ENCODE measurements around the gene LIMCH1. TPM values are rescaled to one million over a fixed set of nuclear protein-coding genes. Genes with fewer than 3 reads are reported as not detected.
A peak's percentile ranks its signal among the peaks of the same experiment; 100 is the strongest.

LIMCH1 gene
- total RNA-seq, 1 experiment from 2014 or later = 3.3 TPM

DNA sequence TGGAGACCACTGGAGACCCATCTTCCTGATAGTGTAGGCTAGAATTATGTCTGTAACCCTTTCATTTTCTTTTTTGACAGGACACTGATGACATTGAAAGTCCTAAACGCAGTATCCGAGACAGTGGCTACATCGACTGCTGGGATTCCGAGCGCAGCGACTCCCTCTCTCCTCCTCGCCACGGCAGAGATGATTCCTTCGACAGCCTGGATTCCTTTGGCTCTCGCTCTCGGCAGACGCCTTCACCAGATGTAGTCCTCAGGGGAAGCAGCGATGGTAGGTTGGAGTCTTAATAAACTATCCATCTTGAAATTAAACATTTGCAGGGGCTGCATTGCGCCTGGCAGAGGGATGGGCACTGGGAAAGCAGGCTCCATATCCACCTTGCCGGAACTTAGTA, 75.4 kb downstream of the LIMCH1 start:
- H3K9me3 ChIP-seq (ENCODE audit: control insufficient read depth, low read depth, low read length) = no peaks in the 10 kb centered on the region
- no peak overlapping the region for H3K56ac ChIP-seq (ENCODE audit: insufficient read length, low read depth, low read length)
- H3T11ph ChIP-seq (ENCODE audit: low read length) = no peak overlapping the region
- no peak overlapping the region for H4K5ac ChIP-seq (ENCODE audit: insufficient read length, low read depth, low read length)
- no peak overlapping the region for H2AFZ ChIP-seq (ENCODE audit: low read length)
- H3K23ac ChIP-seq (ENCODE audit: insufficient read length, low read depth, low read length) = no peak overlapping the region
- no peak overlapping the region for H3K27ac ChIP-seq (ENCODE audit: insufficient read length, low read depth, low read length)
- no peak overlapping the region for H3K9ac ChIP-seq (ENCODE audit: extremely low read depth, insufficient read length, low read length)
- WGBS (ENCODE audit: extremely low coverage, insufficient read length, low lambda C conversion rate) = no CpG with 5 or more reads among the region's 15 CpGs
- Mint-ChIP-seq H3K4me3 (peak overlapping the region; percentile 45 to 68; a peak in 4 of 5 replicates), H3K9me3 (no peaks in the 10 kb centered on the region), H3K27ac (no peak overlapping the region), H3K4me1 (peaks cover 37 to 39% of the 10 kb centered on the region in 2 experiments), H3K36me3 (ENCODE audit: insufficient read depth in 1 of 3, low read depth in 3 of 3) (no peaks in the 10 kb centered on the region), H3K27me3 (ENCODE audit: low read depth) (peaks cover 30% of the 10 kb centered on the region)
- H2BK15ac ChIP-seq (ENCODE audit: low read depth, low read length) = no peak overlapping the region
- no peaks in the 10 kb centered on the region for H3K79me2 ChIP-seq (ENCODE audit: insufficient read depth, low read length)
- H4K8ac ChIP-seq (replicated peaks; ENCODE audit: insufficient read length, low read depth, low read length) = no peak overlapping the region
- H3K4ac ChIP-seq (ENCODE audit: low read depth, low read length) = no peak overlapping the region
- 0 out of 2 replicates have a peak overlapping the region, but pooled peaks have one; percentile 2 for H3K14ac ChIP-seq (ENCODE audit: insufficient read depth, low read length)
- H3K18ac ChIP-seq (ENCODE audit: insufficient read length, low read depth, low read length) = no peak overlapping the region
- no peaks in the 10 kb centered on the region for H3K23me2 ChIP-seq (ENCODE audit: insufficient read length, low read depth, low read length, poor library complexity, severe bottlenecking)
- H3K27me3 ChIP-seq (ENCODE audit: insufficient read depth, low read length) = peaks cover 7% of the 10 kb centered on the region; the same call in 1 of the 2 replicates
- H4K91ac ChIP-seq (ENCODE audit: insufficient read length, low read depth, low read length) = no peak overlapping the region
- no peak overlapping the region for H2BK20ac ChIP-seq (ENCODE audit: low read depth, low read length, poor library complexity, severe bottlenecking)
- no peak for TF ChIP-seq CTCF (conservative IDR thresholded peaks at IDR 0.05)
- H3K4me1 ChIP-seq (ENCODE audit: insufficient read depth, low read length) = no peaks in the 10 kb centered on the region
- no peaks in the 10 kb centered on the region for H3K79me1 ChIP-seq (ENCODE audit: insufficient read depth, low read depth, low read length, poor library complexity, severe bottlenecking)
- no peak overlapping the region for H2BK12ac ChIP-seq (ENCODE audit: insufficient read length, low read depth, low read length)
- H2BK5ac ChIP-seq (ENCODE audit: insufficient read length, low read length) = no peak overlapping the region
- H2AK5ac ChIP-seq (ENCODE audit: insufficient read length, low read length) = no peak overlapping the region
- peak; percentile 53 for DNase-seq
- H3K4me2 ChIP-seq (ENCODE audit: insufficient read depth, insufficient read length, low read length) = peak overlapping the region; percentile 81
- no peaks in the 10 kb centered on the region for H4K20me1 ChIP-seq (ENCODE audit: control insufficient read depth, insufficient read depth, insufficient read length)
- H2BK120ac ChIP-seq (ENCODE audit: low read depth, low read length, poor library complexity, severe bottlenecking) = no peak overlapping the region
